Choroid plexus epithelial cell (primary cell): Measurements from ENCODE around the gene MCTP1.

ENCODE experiments used
- DNase-seq: peaks from one replicate; pipeline ENCODE4 v3.0.0-alpha.2; 2010; ENCODE audit warnings: low read depth
- H3K4me3 ChIP-seq: 2 replicates; pipeline ENCODE4 v1.5.1; 2011; ENCODE audit warnings: low read depth, mild to moderate bottlenecking, control low read depth, low read length, moderate library complexity
- CTCF ChIP-seq: conservative IDR thresholded peaks from 2 replicates; pipeline ENCODE4 v1.5.1; 2011; ENCODE audit warnings: low read depth, mild to moderate bottlenecking, control low read depth, inconsistent platforms, low read length, moderate library complexity

The MCTP1 gene

GRCh38 chr5:94771742-94772141 lies 513.2 kb downstream of the MCTP1 start:
- DNase-seq, result peak; percentile 15
- no peak overlapping the region for H3K4me3 ChIP-seq
- TF ChIP-seq CTCF, result no peak

- DNase-seq, result no peak
- H3K4me3 ChIP-seq, result no peak overlapping the region
- TF ChIP-seq CTCF, result no peak
Observed at GRCh38 chr5:94769996-94770395, 514.9 kb downstream of the MCTP1 start.

- no peak for TF ChIP-seq CTCF
- no peak overlapping the region for H3K4me3 ChIP-seq
- no peak for DNase-seq
Observed at GRCh38 chr5:94761786-94762185, 523.1 kb downstream of the MCTP1 start.

DNA sequence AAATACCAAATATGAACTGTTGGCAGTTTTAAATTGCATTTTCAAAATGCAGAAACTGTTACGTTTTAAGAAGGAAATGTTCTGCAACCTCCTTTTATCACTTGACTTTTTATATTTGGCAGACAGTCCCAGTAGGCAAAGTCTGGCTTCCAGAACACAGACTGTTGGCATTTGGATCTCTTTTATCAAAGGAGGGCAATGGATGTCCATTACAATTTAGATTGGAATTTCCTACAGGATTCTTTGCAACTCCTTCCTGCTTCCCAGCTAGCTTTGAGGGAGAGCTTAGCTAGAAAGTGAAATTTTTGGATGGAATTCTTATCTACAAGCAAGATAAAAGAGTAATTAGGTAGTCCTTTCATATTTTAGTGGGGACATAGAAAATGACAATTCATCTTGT lies 523.8 kb downstream of the MCTP1 start:
- no peak overlapping the region for H3K4me3 ChIP-seq
- TF ChIP-seq CTCF, result no peak
- DNase-seq, result no peak

GRCh38 chr5:94759961-94760360 lies 524.9 kb downstream of the MCTP1 start:
- no peak overlapping the region for H3K4me3 ChIP-seq
- no peak for DNase-seq
- no peak for TF ChIP-seq CTCF

GRCh38 chr5:94759022-94759421 lies 525.9 kb downstream of the MCTP1 start:
- no peak for TF ChIP-seq CTCF
- H3K4me3 ChIP-seq, result no peak overlapping the region
- DNase-seq, result no peak

DNA sequence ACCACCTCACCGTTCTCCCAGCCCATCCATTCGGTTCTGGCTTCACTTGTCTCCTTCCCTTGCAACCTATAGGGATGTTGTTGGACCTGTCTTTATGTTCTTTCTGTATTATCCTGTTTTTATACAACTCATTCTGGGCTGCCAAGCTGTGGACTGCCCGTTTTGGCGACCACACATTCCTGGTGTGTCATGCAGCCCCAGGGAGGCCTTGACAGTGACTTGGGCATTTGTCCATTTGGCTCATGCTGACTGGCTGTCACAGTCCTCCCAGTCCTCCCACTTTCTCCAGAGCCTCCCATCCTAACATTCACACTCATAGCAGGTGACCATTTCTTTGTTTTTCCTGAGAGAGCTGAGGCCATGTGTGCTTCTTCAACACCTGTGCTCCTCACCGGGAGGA lies 530.1 kb downstream of the MCTP1 start:
- no peak overlapping the region for H3K4me3 ChIP-seq
- no peak for DNase-seq
- no peak for TF ChIP-seq CTCF
